Rectal smooth muscle tissue (tissue), 1 donor: ENCODE data around the gene SLC6A9.

Experiments
- H3K27ac ChIP-seq: one replicate; pipeline ENCODE4 v1.7.0; 2013; ENCODE audit warnings: low read depth, low read length, inconsistent platforms
- H3K27me3 ChIP-seq: one replicate; pipeline ENCODE4 v1.7.0; 2013; ENCODE audit warnings: low read length; ENCODE audit not compliant: control insufficient read depth, insufficient read depth
- H3K36me3 ChIP-seq: one replicate; pipeline ENCODE4 v1.7.0; 2013; ENCODE audit warnings: low read length; ENCODE audit not compliant: control insufficient read depth, insufficient read depth
- H3K4me1 ChIP-seq: one replicate; pipeline ENCODE4 v1.7.0; 2013; ENCODE audit warnings: low read length; ENCODE audit not compliant: control insufficient read depth, insufficient read depth
- H3K4me3 ChIP-seq: one replicate; pipeline ENCODE4 v1.7.0; 2013; ENCODE audit warnings: low read length
- H3K9ac ChIP-seq: one replicate; pipeline ENCODE4 v1.7.0; 2013; ENCODE audit warnings: low read length

Gene SLC6A9

DNA sequence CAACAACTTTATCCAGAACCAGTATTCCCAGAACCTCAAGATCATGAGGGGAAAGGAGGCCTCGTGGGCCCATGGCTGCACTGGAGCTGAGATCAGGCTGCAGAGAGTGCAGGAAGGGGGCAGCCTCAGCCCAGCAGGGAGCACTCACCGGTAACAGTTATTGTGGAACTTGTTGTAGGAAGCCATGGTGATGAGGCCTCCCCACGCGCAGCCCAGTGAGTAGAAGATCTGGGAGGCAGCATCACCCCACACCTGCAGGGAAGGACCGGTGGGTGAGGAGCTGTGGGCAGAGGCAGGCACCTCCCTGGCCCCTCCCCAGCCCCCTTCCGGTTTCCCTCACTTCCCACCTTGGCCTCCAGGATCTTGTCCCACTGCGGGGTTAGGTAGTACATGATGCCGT, 29.1 kb downstream of the SLC6A9 start:
- no peak overlapping the region for H3K27ac ChIP-seq
- H3K36me3 ChIP-seq: peaks cover 3% of the 10 kb centered on the region
- H3K9ac ChIP-seq: no peak overlapping the region
- peaks cover 2% of the 10 kb centered on the region for H3K4me1 ChIP-seq
- H3K27me3 ChIP-seq: no peaks in the 10 kb centered on the region
- H3K4me3 ChIP-seq: no peak overlapping the region

DNA sequence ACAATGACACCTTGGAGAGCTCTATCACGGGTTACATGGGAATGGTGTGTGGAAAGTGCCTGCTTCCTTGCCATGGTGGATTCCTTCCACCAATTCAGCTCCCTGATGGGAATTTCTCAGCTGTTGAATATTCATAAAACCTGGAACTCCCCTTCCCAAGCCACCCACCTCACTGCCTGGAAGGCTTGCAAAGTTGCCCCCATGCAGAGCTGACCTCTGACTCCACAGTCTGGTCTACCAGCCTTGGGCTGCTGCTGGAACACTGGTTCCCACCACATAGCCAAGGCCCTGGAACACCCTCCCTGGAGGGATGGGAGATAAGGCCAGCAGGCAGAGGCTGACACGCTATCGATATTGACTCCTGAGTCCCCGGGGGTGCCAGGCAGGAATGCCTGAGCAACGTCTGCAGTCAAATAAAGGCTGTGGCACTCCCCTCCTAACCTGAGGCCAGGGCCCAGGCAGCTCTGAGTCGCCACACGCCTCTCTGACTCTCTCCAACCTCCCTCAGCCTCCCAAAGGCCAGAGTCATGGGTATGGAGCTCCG, 31.1 kb downstream of the SLC6A9 start:
- H3K9ac ChIP-seq: no peak overlapping the region
- H3K4me3 ChIP-seq: no peak overlapping the region
- H3K4me1 ChIP-seq: no peaks in the 10 kb centered on the region
- H3K36me3 ChIP-seq: peaks cover 3% of the 10 kb centered on the region
- no peaks in the 10 kb centered on the region for H3K27me3 ChIP-seq
- H3K27ac ChIP-seq: no peak overlapping the region

- no peak overlapping the region for H3K27ac ChIP-seq
- H3K9ac ChIP-seq: no peak overlapping the region
- H3K36me3 ChIP-seq: peaks cover 3% of the 10 kb centered on the region
Observed at GRCh38 chr1:43999455-43999854, 31.8 kb downstream of the SLC6A9 start.

GRCh38 chr1:43998000-43998378, 33.3 kb downstream of the SLC6A9 start:
- H3K27ac ChIP-seq: no peak overlapping the region
- no peak overlapping the region for H3K4me3 ChIP-seq

More at GRCh38 chr1:43999455-43999854, 31.8 kb downstream of the SLC6A9 start:
- no peaks in the 10 kb centered on the region for H3K4me1 ChIP-seq
- H3K27me3 ChIP-seq: no peaks in the 10 kb centered on the region
- H3K4me3 ChIP-seq: no peak overlapping the region

GRCh38 chr1:43997295-43997999, 33.8 kb downstream of the SLC6A9 start:
- H3K27ac ChIP-seq: no peak overlapping the region
- H3K36me3 ChIP-seq: peaks cover 3% of the 10 kb centered on the region
- no peak overlapping the region for H3K4me3 ChIP-seq
- no peaks in the 10 kb centered on the region for H3K27me3 ChIP-seq
- H3K9ac ChIP-seq: no peak overlapping the region
- H3K4me1 ChIP-seq: no peaks in the 10 kb centered on the region

More at GRCh38 chr1:43998000-43998378, 33.3 kb downstream of the SLC6A9 start:
- H3K4me1 ChIP-seq: no peaks in the 10 kb centered on the region
- peaks cover 3% of the 10 kb centered on the region for H3K36me3 ChIP-seq
- H3K27me3 ChIP-seq: no peaks in the 10 kb centered on the region
- H3K9ac ChIP-seq: no peak overlapping the region

GRCh38 chr1:43996733-43997115, 34.5 kb downstream of the SLC6A9 start:
- Histone ChIP-seq H3K4me1 (no peaks in the 10 kb centered on the region), H3K27ac (no peak overlapping the region), H3K9ac (no peak overlapping the region), H3K4me3 (no peak overlapping the region), H3K36me3 (peaks cover 3% of the 10 kb centered on the region), H3K27me3 (no peaks in the 10 kb centered on the region)

GRCh38 chr1:43995984-43996732, 35.1 kb downstream of the SLC6A9 start:
- H3K4me1 ChIP-seq: no peaks in the 10 kb centered on the region
- no peaks in the 10 kb centered on the region for H3K27me3 ChIP-seq
- no peak overlapping the region for H3K4me3 ChIP-seq
- no peak overlapping the region for H3K9ac ChIP-seq
- peaks cover 3% of the 10 kb centered on the region for H3K36me3 ChIP-seq
- H3K27ac ChIP-seq: no peak overlapping the region

GRCh38 chr1:43994794-43995790, 36.2 kb downstream of the SLC6A9 start:
- Histone ChIP-seq H3K9ac (no peak overlapping the region), H3K27ac (no peak overlapping the region), H3K4me1 (peaks cover 4% of the 10 kb centered on the region), H3K4me3 (no peak overlapping the region), H3K36me3 (no peaks in the 10 kb centered on the region), H3K27me3 (no peaks in the 10 kb centered on the region)

DNA sequence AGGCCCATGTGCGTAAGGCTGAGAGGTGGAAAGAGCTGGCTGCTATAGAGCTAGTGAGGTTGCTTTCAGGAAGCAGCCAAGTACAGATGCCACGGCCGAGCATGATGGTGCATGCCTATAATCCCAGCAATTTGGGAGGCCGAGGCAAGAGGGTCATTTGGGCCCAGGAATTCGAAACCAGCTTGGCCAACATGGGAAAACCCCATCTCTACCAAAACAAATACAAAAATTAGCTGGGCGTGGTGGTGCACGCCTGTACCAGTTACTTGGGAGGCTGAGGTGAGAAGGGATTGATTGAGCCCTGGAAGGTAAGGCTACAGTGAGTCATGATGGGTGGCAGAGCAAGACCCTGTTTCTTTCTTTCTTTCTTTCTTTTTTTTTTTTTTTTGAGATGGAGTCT, 37.2 kb downstream of the SLC6A9 start:
- Histone ChIP-seq H3K27ac (no peak overlapping the region), H3K9ac (no peak overlapping the region), H3K4me1 (peaks cover 4% of the 10 kb centered on the region), H3K36me3 (no peaks in the 10 kb centered on the region), H3K27me3 (no peaks in the 10 kb centered on the region), H3K4me3 (no peak overlapping the region)

DNA sequence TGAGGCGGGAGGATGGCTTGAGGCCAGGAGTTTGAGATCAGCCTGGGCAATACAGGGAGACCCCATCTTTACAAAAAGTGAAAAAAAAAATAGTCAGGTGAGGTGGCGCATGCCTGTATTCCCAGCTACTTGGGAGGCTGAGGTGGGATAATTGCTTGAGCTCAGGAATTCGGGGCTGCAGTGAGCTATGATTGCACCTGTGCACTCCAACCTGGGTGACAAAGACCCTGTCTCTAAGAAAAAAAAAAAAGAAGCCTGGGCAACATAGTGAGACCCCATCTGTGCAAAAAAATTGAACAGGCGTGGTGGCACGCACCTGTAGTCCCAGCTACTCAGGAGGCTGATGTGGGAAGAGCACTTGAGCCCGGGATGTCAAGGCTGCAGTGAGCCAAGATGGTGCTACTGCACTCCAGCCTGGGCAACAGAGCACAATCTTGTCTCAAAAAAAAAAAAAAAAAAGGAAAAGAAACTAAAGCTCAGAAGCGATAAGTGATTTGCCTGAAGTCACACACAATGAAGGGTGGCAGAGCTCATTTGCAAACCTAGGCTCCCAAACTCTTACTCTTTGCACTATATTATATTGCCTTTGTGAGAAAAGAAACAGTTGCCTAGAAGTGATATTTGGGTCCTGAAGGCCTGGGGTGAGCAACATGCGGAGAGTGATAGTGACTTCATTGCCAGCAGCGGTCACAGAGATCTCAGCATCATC, 37.9 kb downstream of the SLC6A9 start:
- Histone ChIP-seq H3K9ac (no peak overlapping the region), H3K27ac (no peak overlapping the region), H3K27me3 (no peaks in the 10 kb centered on the region), H3K4me1 (peaks cover 4% of the 10 kb centered on the region), H3K4me3 (no peak overlapping the region), H3K36me3 (no peaks in the 10 kb centered on the region)

DNA sequence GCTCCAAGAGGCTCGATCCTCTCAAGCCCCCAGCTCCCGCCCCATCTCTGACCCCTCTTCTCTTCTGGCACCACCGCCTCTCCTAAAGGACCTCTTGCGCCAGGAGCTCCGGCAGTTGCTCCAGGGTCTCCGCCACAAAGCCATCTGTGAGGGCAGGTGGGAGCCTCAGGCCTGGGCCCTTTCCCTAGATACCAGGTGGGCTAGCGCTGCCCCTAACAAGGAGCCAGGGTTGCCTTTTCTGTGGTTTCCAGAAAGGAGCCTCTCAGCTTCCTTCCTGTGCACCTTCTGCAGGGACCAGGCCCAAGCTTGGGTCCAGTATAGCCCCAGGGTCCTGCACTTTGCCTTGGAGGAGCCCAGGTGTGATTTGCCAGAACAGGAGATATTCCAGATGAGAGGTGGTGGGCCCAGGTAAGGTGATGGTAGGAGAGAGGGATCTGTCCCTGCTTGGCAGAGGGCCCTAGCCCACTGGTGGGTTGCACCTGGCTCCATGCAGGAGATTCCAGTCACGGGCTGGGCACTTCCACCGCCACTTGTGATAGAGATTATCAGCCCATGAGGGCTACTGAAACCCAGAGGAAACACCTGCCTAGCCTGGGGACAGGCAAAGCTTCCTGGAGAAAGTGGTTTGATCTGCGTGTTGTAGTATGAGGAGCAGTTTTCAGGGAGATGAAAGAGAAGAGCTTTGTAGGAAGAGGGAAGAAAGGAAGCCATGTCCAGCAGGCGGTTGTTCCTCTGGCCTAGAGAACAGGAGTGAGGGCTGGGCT, 38.8 kb downstream of the SLC6A9 start:
- H3K36me3 ChIP-seq: no peaks in the 10 kb centered on the region
- H3K4me3 ChIP-seq: peak overlapping the region; percentile 56
- H3K27ac ChIP-seq: no peak overlapping the region
- H3K4me1 ChIP-seq: peaks cover 4% of the 10 kb centered on the region
- no peaks in the 10 kb centered on the region for H3K27me3 ChIP-seq
- peak overlapping the region; percentile 57 for H3K9ac ChIP-seq
